GM18519 (cell line): ENCODE data around the gene CXCR1.
"Not testable (repeated sequence)": the region's sequence is repeated elsewhere in the genome, so short reads cannot be mapped to it uniquely, and the experiment has no call there.

Experiments used
- ATAC-seq: cut with Tn5 transposase; IDR thresholded peaks from one replicate; pipeline ENCODE4 v1.9.1; 2021; ENCODE audit warnings: mild to moderate bottlenecking, moderate library complexity; ENCODE audit not compliant: unreplicated experiment, low FRiP score

The CXCR1 gene

GRCh38 chr2:218168016-218168415 lies 1.3 kb upstream of the CXCR1 start:
- no peak for ATAC-seq

GRCh38 chr2:218162814-218163213 lies 3.9 kb downstream of the CXCR1 start:
- no peak for ATAC-seq

- no peak for ATAC-seq
Measured at GRCh38 chr2:218161644-218162043, 5.1 kb downstream of the CXCR1 start.

- ATAC-seq = no peak
Measured at GRCh38 chr2:218155953-218156479, 10.7 kb downstream of the CXCR1 start.

- ATAC-seq = no peak
Measured at GRCh38 chr2:218152777-218153176, 14.0 kb downstream of the CXCR1 start.

- no peak for ATAC-seq
Measured at GRCh38 chr2:218152172-218152571, 14.6 kb downstream of the CXCR1 start.

GRCh38 chr2:218149848-218150440 lies 16.8 kb downstream of the CXCR1 start:
- no peak for ATAC-seq

- no peak for ATAC-seq
Measured at GRCh38 chr2:218149098-218149497, 17.7 kb downstream of the CXCR1 start.

GRCh38 chr2:218146056-218146455 lies 20.7 kb downstream of the CXCR1 start:
- no peak for ATAC-seq

GRCh38 chr2:218145124-218145523 lies 21.6 kb downstream of the CXCR1 start:
- no peak for ATAC-seq

GRCh38 chr2:218138047-218138446 lies 28.7 kb downstream of the CXCR1 start:
- no peak for ATAC-seq

- ATAC-seq = no peak
Measured at GRCh38 chr2:218137514-218137913, 29.2 kb downstream of the CXCR1 start.

- no peak for ATAC-seq
Measured at GRCh38 chr2:218130822-218131221, 35.9 kb downstream of the CXCR1 start.

GRCh38 chr2:218130377-218130776 lies 36.4 kb downstream of the CXCR1 start:
- no peak for ATAC-seq

- no peak for ATAC-seq
Measured at GRCh38 chr2:218129458-218130135, 37.2 kb downstream of the CXCR1 start.

- no peak for ATAC-seq
Measured at GRCh38 chr2:218128781-218129457, 37.8 kb downstream of the CXCR1 start.

GRCh38 chr2:218127929-218128455 lies 38.8 kb downstream of the CXCR1 start:
- ATAC-seq = no peak

GRCh38 chr2:218125626-218126080 lies 41.1 kb downstream of the CXCR1 start, which contains the start of gene CXCR2:
Gene CXCR2, plus strand, starts transcription at chr2:218126028. Its CDS starts 8,774 bp downstream, at chr2:218134802.
- ATAC-seq = no peak

- ATAC-seq = no peak
Measured at GRCh38 chr2:218125095-218125494, 41.7 kb downstream of the CXCR1 start.

GRCh38 chr2:218123986-218124385 lies 42.8 kb downstream of the CXCR1 start:
- no peak for ATAC-seq

GRCh38 chr2:218122286-218122685 lies 44.5 kb downstream of the CXCR1 start:
- not testable (repeated sequence) for ATAC-seq
